ENCODE measurements around the gene PLD5. TPM values are rescaled to one million over a fixed set of nuclear protein-coding genes. Genes with fewer than 3 reads are reported as not detected.

PLD5 gene
- total RNA-seq, 1 experiment from 2014 or later, result not detected

DNA sequence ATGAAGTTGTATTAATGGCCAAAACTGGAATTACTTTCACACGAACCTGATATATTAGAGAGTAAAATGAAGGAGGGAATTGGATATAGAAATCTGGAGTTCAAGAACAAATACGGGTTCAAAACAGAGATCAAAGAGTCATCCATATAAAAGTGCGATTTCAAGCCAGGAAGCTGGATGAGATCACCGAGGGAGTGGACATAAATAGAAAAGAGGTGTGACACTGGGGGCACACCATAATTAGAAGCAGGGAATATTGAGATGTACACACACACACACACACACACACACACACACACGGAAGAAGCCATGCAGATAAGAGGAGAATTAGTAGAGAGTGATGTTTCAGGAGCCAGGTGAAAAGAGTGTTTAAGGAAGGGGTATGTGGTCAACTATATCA is 32.3 kb upstream of the PLD5 start:
- ATAC-seq (no peak), DNase-seq (ENCODE audit: low read depth, low spot score) (no peak)
- intact Hi-C loops (cut with micrococcal nuclease; ENCODE audit: unreplicated experiment) (no loop called here), in situ Hi-C loops (cut with HindIII; ENCODE audit: low pct_unique_long_range_greater_than_20kb, low sequenced_read_pairs) (no loop called here)
- Histone ChIP-seq H3K36me3 (ENCODE audit: control insufficient read depth, insufficient read depth, low read length) (no peaks in the 10 kb centered on the region), H3K27ac (ENCODE audit: low read length) (no peak overlapping the region), H3K27me3 (ENCODE audit: control insufficient read depth, insufficient read depth, low read length) (no peaks in the 10 kb centered on the region; the same call in 1 of the 2 replicates), H3K4me1 (ENCODE audit: control insufficient read depth, insufficient read depth, low read length) (no peaks in the 10 kb centered on the region), H3K9me3 (ENCODE audit: control insufficient read depth, insufficient read depth, low read depth, low read length) (no peaks in the 10 kb centered on the region), H3K4me3 (ENCODE audit: low read depth in 2 of 2, low read length in 2 of 2) (no peak overlapping the region)
- POLR2A ChIA-PET, result no interaction called here
- TF ChIP-seq TCF7L2 (IDR thresholded peaks at IDR 0.05; ENCODE audit: low read depth, low read length), result no peak
- TF ChIP-seq, protein P1, sequence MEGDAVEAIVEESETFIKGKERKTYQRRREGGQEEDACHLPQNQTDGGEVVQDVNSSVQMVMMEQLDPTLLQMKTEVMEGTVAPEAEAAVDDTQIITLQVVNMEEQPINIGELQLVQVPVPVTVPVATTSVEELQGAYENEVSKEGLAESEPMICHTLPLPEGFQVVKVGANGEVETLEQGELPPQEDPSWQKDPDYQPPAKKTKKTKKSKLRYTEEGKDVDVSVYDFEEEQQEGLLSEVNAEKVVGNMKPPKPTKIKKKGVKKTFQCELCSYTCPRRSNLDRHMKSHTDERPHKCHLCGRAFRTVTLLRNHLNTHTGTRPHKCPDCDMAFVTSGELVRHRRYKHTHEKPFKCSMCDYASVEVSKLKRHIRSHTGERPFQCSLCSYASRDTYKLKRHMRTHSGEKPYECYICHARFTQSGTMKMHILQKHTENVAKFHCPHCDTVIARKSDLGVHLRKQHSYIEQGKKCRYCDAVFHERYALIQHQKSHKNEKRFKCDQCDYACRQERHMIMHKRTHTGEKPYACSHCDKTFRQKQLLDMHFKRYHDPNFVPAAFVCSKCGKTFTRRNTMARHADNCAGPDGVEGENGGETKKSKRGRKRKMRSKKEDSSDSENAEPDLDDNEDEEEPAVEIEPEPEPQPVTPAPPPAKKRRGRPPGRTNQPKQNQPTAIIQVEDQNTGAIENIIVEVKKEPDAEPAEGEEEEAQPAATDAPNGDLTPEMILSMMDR (IDR thresholded peaks at IDR 0.05), result no peak
- TF ChIP-seq, protein P2, sequence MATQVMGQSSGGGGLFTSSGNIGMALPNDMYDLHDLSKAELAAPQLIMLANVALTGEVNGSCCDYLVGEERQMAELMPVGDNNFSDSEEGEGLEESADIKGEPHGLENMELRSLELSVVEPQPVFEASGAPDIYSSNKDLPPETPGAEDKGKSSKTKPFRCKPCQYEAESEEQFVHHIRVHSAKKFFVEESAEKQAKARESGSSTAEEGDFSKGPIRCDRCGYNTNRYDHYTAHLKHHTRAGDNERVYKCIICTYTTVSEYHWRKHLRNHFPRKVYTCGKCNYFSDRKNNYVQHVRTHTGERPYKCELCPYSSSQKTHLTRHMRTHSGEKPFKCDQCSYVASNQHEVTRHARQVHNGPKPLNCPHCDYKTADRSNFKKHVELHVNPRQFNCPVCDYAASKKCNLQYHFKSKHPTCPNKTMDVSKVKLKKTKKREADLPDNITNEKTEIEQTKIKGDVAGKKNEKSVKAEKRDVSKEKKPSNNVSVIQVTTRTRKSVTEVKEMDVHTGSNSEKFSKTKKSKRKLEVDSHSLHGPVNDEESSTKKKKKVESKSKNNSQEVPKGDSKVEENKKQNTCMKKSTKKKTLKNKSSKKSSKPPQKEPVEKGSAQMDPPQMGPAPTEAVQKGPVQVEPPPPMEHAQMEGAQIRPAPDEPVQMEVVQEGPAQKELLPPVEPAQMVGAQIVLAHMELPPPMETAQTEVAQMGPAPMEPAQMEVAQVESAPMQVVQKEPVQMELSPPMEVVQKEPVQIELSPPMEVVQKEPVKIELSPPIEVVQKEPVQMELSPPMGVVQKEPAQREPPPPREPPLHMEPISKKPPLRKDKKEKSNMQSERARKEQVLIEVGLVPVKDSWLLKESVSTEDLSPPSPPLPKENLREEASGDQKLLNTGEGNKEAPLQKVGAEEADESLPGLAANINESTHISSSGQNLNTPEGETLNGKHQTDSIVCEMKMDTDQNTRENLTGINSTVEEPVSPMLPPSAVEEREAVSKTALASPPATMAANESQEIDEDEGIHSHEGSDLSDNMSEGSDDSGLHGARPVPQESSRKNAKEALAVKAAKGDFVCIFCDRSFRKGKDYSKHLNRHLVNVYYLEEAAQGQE (IDR thresholded peaks at IDR 0.05; ENCODE audit: insufficient read depth in 1 of 2, low read depth in 2 of 2, low read length in 1 of 2), result no peak
- no peak for TF ChIP-seq POLR2AphosphoS5 (IDR thresholded peaks at IDR 0.05; ENCODE audit: low read depth, low read length)
- no peak for TF ChIP-seq SIN3A (IDR thresholded peaks at IDR 0.05; ENCODE audit: borderline replicate concordance, insufficient read depth, low read depth, low read length)
- BruUV-seq (replicated peaks), result no TSS peak
- CTCF ChIA-PET, result no interaction called here

DNA sequence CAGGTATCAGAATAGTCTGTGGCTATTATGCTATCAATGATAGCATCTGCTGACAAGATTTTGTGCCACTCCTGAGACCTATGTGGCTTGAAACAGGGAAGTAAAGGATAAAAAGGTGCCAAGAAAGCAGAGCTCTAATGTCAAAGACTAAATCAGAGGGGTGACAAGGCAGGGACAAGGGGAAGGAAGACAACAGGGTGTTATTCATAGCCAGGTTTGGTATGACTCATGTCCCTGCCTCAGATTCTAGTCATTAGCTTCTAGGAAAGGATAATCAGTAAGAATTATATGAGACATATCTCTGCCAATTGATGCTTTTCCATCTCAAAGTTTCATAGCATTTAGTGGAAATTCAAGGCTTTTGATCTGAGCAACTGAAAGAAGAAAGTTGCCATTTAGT is 31.8 kb upstream of the PLD5 start:
- Histone ChIP-seq H3K9me3 (ENCODE audit: control insufficient read depth, insufficient read depth, low read depth, low read length) (no peaks in the 10 kb centered on the region), H3K36me3 (ENCODE audit: control insufficient read depth, insufficient read depth, low read length) (no peaks in the 10 kb centered on the region), H3K27me3 (ENCODE audit: control insufficient read depth, insufficient read depth, low read length) (no peaks in the 10 kb centered on the region; the same call in 1 of the 2 replicates), H3K4me1 (ENCODE audit: control insufficient read depth, insufficient read depth, low read length) (no peaks in the 10 kb centered on the region), H3K4me3 (ENCODE audit: low read depth in 2 of 2, low read length in 2 of 2) (no peak overlapping the region), H3K27ac (ENCODE audit: low read length) (no peak overlapping the region)
- TF ChIP-seq, protein P2 (IDR thresholded peaks at IDR 0.05; ENCODE audit: insufficient read depth in 1 of 2, low read depth in 2 of 2, low read length in 1 of 2), result no peak
- TF ChIP-seq POLR2AphosphoS5 (IDR thresholded peaks at IDR 0.05; ENCODE audit: low read depth, low read length) (no peak), SIN3A (IDR thresholded peaks at IDR 0.05; ENCODE audit: borderline replicate concordance, insufficient read depth, low read depth, low read length) (no peak), TCF7L2 (IDR thresholded peaks at IDR 0.05; ENCODE audit: low read depth, low read length) (no peak)
- TF ChIP-seq, protein P1 (IDR thresholded peaks at IDR 0.05), result no peak
- intact Hi-C loops (cut with micrococcal nuclease; ENCODE audit: unreplicated experiment), result no loop called here
- DNase-seq (ENCODE audit: low read depth, low spot score) (no peak), ATAC-seq (no peak)
- in situ Hi-C loops (cut with HindIII; ENCODE audit: low pct_unique_long_range_greater_than_20kb, low sequenced_read_pairs), result no loop called here
- POLR2A ChIA-PET, result no interaction called here
- BruUV-seq (replicated peaks), result no TSS peak
- CTCF ChIA-PET, result no interaction called here

Measured in Panc1 (cell line).